GM10266 (cell line): ENCODE results near the gene MBLAC1.

Experiments
- DNase-seq: peaks from one replicate; pipeline ENCODE4 v3.0.0; 2012; ENCODE audit errors: extremely low spot score
- TF ChIP-seq, protein P1 (sequence below): IDR thresholded peaks from 2 replicates; pipeline ENCODE4 v1.5.1; 2012; ENCODE audit warnings: mild to moderate bottlenecking, low read depth; ENCODE audit not compliant: control insufficient read depth, insufficient read depth; ENCODE audit errors: missing control alignments

MBLAC1 gene

DNA sequence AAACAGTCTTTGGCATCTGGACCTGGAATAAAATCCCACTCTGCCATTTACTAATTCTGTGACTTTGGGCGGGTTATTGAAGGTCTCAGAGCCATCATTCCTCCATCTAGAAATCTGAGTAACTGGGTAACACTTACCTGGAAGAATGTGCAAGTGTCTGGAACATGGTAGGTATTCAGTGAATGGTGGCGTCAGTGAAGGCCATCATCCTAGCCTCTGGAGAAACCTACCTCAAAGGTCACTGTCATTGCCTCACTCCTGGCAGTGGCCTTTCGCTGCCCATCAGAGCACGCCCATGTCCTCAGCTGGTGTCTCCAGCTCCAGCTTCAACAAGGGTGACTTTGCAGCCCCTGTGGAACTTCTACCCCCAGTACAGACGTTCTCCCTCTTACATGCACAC lies 37.1 kb downstream of the MBLAC1 start:
- DNase-seq = no peak
- TF ChIP-seq, protein P1, sequence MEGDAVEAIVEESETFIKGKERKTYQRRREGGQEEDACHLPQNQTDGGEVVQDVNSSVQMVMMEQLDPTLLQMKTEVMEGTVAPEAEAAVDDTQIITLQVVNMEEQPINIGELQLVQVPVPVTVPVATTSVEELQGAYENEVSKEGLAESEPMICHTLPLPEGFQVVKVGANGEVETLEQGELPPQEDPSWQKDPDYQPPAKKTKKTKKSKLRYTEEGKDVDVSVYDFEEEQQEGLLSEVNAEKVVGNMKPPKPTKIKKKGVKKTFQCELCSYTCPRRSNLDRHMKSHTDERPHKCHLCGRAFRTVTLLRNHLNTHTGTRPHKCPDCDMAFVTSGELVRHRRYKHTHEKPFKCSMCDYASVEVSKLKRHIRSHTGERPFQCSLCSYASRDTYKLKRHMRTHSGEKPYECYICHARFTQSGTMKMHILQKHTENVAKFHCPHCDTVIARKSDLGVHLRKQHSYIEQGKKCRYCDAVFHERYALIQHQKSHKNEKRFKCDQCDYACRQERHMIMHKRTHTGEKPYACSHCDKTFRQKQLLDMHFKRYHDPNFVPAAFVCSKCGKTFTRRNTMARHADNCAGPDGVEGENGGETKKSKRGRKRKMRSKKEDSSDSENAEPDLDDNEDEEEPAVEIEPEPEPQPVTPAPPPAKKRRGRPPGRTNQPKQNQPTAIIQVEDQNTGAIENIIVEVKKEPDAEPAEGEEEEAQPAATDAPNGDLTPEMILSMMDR = no peak

DNA sequence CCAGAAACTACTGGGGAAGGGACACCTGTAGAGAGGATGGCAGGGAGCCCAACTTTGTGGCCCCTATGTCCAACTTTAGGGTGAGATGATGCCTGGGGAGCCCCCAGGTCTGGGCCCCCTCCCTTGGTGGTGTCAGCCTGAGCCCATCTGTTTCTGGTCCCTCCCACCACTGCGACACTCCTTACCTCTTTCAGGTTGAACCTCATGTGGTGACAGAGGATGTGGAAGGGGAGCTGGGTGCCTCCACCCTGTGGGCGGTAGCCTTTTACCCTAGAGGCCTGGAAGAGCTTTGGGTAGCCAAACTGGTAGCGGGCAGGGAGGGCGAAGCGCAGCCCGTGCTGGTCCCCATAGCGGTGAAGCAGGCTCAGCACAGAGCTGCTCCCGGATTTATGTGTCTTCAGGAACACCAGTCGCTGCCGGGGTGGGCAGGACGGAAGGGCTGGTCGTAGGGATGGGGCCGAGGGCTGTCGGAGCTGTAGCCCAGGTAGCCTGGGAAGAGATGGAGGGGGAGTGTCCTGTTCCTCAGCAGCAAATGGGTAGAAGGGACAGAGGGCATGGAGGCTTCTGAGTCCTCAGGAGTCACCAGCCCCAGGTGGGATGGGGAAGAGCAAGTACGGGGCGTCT lies 39.7 kb downstream of the MBLAC1 start:
- TF ChIP-seq, protein P1 = no peak
- peak; percentile 9 for DNase-seq

- DNase-seq = peak; percentile 44
- TF ChIP-seq, protein P1 = no peak
Observed at GRCh38 chr7:100166970-100167911, 40.5 kb downstream of the MBLAC1 start.

GRCh38 chr7:100167912-100168323 lies 41.2 kb downstream of the MBLAC1 start:
- DNase-seq = peak; percentile 33
- TF ChIP-seq, protein P1 = no peak

GRCh38 chr7:100169147-100169850 lies 42.5 kb downstream of the MBLAC1 start:
- TF ChIP-seq, protein P1 = no peak
- peak; percentile 42 for DNase-seq

DNA sequence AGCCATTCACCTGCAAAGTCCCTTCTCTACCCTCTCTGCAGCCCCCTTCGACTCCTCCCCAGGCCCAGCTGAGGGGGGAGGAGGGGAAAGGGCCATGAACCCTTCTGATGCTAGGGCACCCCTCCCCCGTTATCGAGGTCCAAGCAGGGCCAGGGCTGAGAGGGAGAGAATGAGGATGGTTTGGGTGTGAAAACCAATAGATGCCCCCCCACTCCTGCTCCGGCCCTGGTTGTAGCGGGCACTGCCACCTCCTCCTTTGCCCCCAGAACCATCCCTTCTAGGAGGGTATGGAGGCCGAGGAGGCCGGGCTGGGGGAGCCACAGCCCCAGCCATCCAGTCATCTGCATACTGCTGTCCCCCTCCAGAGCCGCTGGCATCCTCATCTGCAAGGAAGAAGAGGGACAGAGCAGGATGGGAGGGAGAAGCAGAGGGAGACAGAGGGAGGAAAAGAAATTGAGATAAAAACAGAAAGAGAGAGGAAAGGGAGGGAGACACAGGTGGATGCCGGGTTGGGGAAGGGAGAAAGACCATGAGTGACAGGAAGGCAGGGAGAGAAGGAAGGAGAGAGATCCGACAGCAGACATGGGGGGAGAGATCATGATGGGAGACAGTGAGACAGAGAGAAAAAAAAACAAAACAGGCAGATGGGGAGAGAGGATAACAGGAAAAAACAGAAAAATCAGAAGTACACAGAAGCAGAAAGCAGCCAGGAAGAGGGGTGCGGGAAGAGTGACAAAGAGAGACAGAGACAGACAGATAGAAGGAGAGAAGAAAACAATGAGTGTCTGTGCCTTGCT lies 43.5 kb downstream of the MBLAC1 start:
- TF ChIP-seq, protein P1 = no peak
- DNase-seq = peak; percentile 8
